ENCODE data around the gene ZNF263.

The ZNF263 gene

DNA sequence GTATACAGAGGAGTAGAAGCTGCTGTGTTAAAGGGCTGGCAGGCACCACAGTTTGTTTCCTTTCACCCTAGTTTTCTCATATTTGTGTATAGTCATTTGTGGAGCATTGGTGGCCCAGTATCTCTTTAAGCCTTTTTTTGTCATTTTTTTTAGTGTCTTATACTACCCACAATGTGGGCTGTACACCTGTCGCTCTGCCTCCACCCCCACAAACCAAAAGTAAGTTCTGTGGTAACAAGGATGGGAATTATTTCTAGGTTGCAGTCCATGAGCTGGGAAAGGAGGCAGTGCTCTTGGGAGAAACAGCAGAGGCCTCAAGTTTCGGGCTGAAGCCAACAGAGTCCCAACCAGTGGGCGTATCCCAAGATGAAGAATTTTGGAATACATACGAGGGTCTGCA lies 28.2 kb downstream of the ZNF263 start:
- DNase-seq (ENCODE audit: low read depth): no peak
- H3K4me3 ChIP-seq (ENCODE audit: low read depth, low read length): no peak overlapping the region
- no peak for TF ChIP-seq MYC (IDR thresholded peaks at IDR 0.05; ENCODE audit: low read depth, low read length)
- no peak for TF ChIP-seq POLR2A (IDR thresholded peaks at IDR 0.05; ENCODE audit: extremely low read depth, insufficient read length)
- TF ChIP-seq, protein P1, sequence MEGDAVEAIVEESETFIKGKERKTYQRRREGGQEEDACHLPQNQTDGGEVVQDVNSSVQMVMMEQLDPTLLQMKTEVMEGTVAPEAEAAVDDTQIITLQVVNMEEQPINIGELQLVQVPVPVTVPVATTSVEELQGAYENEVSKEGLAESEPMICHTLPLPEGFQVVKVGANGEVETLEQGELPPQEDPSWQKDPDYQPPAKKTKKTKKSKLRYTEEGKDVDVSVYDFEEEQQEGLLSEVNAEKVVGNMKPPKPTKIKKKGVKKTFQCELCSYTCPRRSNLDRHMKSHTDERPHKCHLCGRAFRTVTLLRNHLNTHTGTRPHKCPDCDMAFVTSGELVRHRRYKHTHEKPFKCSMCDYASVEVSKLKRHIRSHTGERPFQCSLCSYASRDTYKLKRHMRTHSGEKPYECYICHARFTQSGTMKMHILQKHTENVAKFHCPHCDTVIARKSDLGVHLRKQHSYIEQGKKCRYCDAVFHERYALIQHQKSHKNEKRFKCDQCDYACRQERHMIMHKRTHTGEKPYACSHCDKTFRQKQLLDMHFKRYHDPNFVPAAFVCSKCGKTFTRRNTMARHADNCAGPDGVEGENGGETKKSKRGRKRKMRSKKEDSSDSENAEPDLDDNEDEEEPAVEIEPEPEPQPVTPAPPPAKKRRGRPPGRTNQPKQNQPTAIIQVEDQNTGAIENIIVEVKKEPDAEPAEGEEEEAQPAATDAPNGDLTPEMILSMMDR (IDR thresholded peaks at IDR 0.05; ENCODE audit: low read depth, low read length): no peak
- TF ChIP-seq, protein P2, sequence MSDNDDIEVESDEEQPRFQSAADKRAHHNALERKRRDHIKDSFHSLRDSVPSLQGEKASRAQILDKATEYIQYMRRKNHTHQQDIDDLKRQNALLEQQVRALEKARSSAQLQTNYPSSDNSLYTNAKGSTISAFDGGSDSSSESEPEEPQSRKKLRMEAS (IDR thresholded peaks at IDR 0.05; ENCODE audit: low read depth, low read length): no peak

DNA sequence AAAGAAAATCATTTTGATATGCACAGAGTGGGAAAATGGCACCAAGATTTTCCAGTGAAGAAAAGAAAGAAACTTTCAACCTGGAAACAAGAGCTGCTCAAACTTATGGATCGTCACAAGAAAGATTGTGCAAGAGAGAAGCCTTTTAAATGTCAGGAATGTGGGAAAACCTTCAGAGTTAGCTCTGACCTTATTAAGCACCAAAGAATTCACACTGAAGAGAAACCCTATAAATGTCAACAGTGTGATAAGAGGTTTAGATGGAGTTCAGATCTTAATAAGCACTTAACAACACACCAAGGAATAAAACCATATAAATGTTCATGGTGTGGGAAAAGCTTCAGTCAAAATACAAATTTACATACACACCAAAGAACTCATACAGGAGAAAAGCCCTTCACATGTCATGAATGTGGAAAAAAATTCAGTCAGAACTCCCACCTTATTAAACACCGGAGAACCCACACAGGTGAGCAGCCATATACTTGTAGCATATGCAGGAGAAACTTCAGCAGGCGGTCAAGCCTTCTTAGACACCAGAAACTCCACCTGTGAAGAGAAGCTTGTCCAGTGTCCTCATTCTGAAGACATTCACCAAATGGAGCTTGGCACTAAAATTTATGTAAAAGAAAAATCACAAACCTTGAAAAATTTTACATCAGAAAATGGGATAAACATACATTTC lies 34.2 kb downstream of the ZNF263 start:
- peak; percentile 10 for DNase-seq (ENCODE audit: low read depth)
- TF ChIP-seq, protein P2 (IDR thresholded peaks at IDR 0.05; ENCODE audit: low read depth, low read length): no peak
- no peak for TF ChIP-seq POLR2A (IDR thresholded peaks at IDR 0.05; ENCODE audit: extremely low read depth, insufficient read length)
- H3K4me3 ChIP-seq (ENCODE audit: low read depth, low read length): no peak overlapping the region

DNA sequence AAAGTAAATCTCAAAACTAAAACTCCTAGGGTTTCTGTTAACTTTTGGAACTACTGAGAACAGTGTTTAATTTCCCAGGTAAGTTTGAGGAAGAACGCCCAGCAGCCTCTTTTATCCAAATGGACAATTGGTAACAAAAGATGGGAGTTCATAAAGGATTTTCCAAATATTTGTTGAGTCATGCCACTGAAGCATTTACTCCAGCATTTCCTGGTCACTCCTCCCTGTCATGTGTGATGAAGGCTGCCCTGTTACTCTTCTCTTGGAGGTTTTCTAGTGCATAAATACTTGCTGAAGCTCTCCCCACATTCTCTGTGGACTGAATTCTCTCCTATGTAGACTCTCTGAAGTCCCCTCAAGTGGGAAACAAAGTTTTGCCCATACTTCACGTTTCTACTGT lies 38.5 kb downstream of the ZNF263 start:
- no peak overlapping the region for H3K4me3 ChIP-seq (ENCODE audit: low read depth, low read length)
- no peak for TF ChIP-seq POLR2A (IDR thresholded peaks at IDR 0.05; ENCODE audit: extremely low read depth, insufficient read length)
- TF ChIP-seq, protein P2 (IDR thresholded peaks at IDR 0.05; ENCODE audit: low read depth, low read length): no peak
- DNase-seq (ENCODE audit: low read depth): no peak

DNA sequence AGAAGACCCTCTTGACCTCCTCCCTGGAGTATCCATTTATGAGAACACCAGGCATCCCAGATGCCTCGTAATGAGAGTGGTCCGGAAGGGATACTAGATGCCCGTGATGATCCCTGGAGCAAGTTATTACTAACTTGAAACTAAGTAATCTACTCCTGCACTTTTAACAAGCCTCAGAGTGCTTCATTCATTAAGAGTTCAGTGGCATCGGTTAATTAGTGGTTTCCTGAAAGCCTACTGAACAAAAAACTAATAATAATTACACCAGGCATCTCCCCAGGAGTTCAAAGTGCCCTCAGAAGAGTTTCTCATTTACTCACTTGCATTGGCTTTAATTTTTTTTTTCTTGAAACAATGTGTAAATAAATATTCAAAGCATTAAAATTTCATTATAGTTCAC lies 44.2 kb downstream of the ZNF263 start:
- H3K4me3 ChIP-seq (ENCODE audit: low read depth, low read length): no peak overlapping the region
- DNase-seq (ENCODE audit: low read depth): no peak
- no peak for TF ChIP-seq POLR2A (IDR thresholded peaks at IDR 0.05; ENCODE audit: extremely low read depth, insufficient read length)
- TF ChIP-seq MYC (IDR thresholded peaks at IDR 0.05; ENCODE audit: low read depth, low read length): no peak
- TF ChIP-seq, protein P2 (IDR thresholded peaks at IDR 0.05; ENCODE audit: low read depth, low read length): no peak
- TF ChIP-seq, protein P1 (IDR thresholded peaks at IDR 0.05; ENCODE audit: low read depth, low read length): no peak

DNA sequence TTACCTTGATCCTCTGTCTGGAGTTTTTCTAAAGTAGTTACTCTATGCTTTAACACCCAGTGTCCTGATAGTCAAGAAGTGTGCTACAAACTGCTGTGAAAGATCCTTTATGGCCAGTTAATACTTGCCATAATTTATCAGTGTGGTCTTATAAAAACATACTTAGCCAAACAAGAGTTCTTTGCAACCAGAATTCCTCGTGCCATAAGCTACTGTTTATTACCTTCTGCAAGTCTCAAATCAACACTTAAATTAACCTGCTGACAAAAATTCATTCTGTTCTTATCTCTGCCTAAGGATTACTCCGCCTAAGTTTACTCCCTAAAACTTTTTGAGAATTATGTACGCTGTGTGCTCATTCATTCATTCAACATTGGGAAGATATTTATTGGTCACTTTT lies 44.8 kb downstream of the ZNF263 start:
- TF ChIP-seq, protein P2 (IDR thresholded peaks at IDR 0.05; ENCODE audit: low read depth, low read length): no peak
- TF ChIP-seq, protein P1 (IDR thresholded peaks at IDR 0.05; ENCODE audit: low read depth, low read length): no peak
- TF ChIP-seq POLR2A (IDR thresholded peaks at IDR 0.05; ENCODE audit: extremely low read depth, insufficient read length) (no peak), MYC (IDR thresholded peaks at IDR 0.05; ENCODE audit: low read depth, low read length) (no peak)
- H3K4me3 ChIP-seq (ENCODE audit: low read depth, low read length): no peak overlapping the region
- no peak for DNase-seq (ENCODE audit: low read depth)

DNA sequence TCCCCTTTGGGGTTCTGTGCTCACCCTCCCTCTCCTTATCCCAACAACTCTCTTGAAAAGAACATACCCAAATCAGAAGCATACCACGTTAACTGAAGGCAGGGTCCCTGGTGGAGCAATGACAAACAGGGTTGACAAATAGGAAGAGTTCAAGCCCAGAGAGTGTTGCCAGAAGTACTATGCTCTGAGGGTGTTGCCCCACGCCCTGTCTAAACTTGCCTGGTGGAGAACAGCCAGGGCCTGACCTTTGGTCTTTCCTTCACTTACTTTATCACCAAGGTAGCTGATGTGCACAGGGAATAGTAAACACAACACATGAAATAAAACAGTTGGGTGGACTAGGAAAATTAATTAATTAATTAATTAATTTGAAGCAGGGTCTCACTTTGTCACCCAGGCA lies 45.4 kb downstream of the ZNF263 start:
- no peak overlapping the region for H3K4me3 ChIP-seq (ENCODE audit: low read depth, low read length)
- TF ChIP-seq, protein P1 (IDR thresholded peaks at IDR 0.05; ENCODE audit: low read depth, low read length): no peak
- no peak for TF ChIP-seq MYC (IDR thresholded peaks at IDR 0.05; ENCODE audit: low read depth, low read length)
- TF ChIP-seq, protein P2 (IDR thresholded peaks at IDR 0.05; ENCODE audit: low read depth, low read length): no peak
- TF ChIP-seq POLR2A (IDR thresholded peaks at IDR 0.05; ENCODE audit: extremely low read depth, insufficient read length): no peak
- no peak for DNase-seq (ENCODE audit: low read depth)
